AG10803 (cell line): ENCODE measurements around the gene PHF21B.

ENCODE experiments used
- DNase-seq: peaks from one replicate; pipeline ENCODE4 v3.0.0; 2010; ENCODE audit warnings: low read depth
- H3K4me3 ChIP-seq: 2 replicates; pipeline ENCODE4 v1.5.1; 2011; ENCODE audit warnings: mild to moderate bottlenecking, low read length, control low read depth
- TF ChIP-seq, protein P1 (sequence below): conservative IDR thresholded peaks from 2 replicates; pipeline ENCODE4 v1.5.1; 2011; ENCODE audit warnings: mild to moderate bottlenecking, low read length, control low read depth, inconsistent platforms

PHF21B gene

DNA sequence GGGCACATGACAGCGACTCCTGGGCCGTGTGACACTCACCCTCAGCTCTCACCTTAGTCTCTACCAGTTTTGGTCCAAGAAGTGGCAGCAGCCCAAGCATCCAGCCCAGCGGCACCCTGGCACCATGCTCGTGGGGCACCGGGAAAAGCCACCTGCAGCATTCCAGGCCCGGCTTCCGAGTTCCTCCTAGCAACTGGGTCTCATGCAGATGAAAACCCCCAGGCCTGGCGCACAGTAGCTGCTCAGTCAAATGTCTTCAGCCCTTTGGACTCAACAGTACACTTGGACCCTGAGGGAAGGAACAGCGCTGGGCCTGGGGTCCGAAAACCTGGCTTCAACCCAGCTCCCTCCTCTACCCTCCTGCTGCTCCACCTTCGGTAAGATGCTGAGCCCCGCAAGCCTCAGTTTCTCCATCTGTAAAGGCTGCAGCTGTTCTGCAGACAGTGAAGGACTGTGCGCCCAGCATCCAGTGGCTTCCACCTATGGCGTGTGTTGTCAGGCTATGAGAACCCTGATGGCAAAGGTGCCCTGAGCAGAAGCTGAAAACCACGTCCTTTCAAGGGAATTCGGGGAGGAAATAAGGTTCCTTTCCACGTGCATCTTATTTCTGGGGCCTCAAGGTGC is 66.0 kb downstream of the PHF21B start:
- TF ChIP-seq, protein P1, sequence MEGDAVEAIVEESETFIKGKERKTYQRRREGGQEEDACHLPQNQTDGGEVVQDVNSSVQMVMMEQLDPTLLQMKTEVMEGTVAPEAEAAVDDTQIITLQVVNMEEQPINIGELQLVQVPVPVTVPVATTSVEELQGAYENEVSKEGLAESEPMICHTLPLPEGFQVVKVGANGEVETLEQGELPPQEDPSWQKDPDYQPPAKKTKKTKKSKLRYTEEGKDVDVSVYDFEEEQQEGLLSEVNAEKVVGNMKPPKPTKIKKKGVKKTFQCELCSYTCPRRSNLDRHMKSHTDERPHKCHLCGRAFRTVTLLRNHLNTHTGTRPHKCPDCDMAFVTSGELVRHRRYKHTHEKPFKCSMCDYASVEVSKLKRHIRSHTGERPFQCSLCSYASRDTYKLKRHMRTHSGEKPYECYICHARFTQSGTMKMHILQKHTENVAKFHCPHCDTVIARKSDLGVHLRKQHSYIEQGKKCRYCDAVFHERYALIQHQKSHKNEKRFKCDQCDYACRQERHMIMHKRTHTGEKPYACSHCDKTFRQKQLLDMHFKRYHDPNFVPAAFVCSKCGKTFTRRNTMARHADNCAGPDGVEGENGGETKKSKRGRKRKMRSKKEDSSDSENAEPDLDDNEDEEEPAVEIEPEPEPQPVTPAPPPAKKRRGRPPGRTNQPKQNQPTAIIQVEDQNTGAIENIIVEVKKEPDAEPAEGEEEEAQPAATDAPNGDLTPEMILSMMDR: no peak
- no peak overlapping the region for H3K4me3 ChIP-seq

DNA sequence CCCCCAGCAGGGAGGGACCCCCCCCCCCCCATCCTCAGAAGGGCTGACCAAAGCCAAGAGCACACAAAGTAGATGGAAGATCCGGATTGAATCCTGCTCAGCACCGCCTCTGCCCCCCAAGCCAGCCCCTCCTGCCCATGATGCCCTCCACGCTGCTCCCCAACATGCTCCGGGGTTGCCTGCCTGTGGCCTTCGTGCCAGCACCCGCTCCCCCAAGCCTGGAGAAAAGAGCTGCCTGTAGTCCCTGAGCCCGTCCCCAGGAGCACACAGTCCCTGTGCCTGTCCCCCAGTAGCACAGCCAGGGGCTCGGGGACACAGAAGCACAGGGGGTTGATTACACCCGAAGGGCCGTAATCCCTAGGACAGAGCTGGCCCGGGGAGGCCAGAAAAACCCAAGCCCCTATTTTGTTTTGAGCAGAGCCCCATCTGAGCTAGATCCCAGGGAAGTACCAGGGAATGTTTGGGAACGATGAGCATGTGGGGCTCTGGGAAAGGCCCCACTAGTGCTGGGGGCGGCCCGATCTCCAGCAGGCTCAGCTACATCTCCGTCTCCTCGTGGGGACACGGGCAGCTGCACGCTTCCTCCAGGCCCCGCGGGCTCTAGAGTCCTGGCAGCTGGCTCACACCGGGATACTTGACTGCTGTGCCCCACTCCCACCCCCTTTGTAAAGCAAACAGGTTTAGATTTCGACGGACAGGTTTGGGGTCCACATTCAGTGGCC is 66.7 kb downstream of the PHF21B start:
- TF ChIP-seq, protein P1: no peak
- no peak overlapping the region for H3K4me3 ChIP-seq
- no peak for DNase-seq

More for the DNA sequence above, 66.0 kb downstream of the PHF21B start:
- no peak for DNase-seq

DNA sequence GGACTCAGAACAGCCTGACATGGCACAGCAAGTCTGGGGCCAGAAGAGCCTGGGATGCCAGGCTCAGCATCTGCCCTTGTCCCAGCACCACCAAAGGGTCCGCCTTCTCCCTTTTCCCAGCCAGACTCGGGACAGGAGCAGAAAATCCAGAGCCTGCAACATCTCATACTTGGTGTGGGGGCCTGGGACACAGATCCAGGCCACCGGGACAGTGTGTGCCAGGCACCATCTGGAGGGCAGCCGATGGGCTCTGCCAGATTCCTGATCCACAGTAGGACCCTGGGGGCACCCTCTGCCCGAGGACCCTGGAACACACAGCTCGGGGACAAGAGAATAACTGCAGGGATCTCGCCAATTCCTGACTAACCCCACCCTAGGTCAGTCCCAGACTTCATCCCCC is 67.7 kb downstream of the PHF21B start:
- TF ChIP-seq, protein P1: no peak
- no peak for DNase-seq
- no peak overlapping the region for H3K4me3 ChIP-seq

DNA sequence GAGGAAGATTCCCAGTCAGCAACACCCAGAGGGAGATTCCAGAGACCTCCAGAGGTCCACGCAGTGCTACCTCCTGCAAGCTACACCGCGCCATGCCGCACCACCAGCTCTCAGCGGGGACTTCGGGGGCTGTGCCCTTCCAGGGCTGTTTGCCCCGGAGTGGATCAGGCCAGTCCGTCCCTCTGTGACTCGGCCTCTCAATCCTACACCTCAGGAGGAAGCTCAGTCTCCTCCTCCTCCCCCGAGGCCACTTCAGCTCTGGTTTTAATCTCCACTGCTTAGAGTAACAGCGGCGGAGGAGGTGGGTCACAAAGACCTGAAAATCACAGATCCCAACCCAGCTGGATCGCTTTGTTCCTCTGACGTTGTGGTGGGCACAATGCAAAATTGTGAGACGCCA is 68.6 kb downstream of the PHF21B start:
- DNase-seq: no peak
- TF ChIP-seq, protein P1: no peak
- no peak overlapping the region for H3K4me3 ChIP-seq

DNA sequence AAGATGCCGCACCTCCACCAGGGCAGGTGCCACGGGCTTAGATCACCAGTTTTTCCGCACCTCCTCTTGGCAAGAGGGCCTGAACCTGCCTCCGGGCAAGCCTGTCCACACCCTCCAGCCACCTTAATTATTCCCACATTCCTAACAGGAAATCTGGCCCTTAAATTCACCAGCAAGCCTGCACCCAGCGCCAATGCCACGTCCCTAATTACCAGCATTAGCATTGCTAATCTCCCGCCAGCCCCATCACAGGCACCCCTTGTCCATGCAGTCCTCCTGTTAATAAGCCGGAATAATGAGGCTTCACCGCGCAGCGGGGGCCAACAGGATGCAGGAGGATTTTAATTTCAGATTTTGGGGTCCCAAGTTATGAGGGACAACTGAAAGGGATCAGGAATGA is 69.7 kb downstream of the PHF21B start:
- TF ChIP-seq, protein P1: no peak
- no peak for DNase-seq
- H3K4me3 ChIP-seq: no peak overlapping the region

DNA sequence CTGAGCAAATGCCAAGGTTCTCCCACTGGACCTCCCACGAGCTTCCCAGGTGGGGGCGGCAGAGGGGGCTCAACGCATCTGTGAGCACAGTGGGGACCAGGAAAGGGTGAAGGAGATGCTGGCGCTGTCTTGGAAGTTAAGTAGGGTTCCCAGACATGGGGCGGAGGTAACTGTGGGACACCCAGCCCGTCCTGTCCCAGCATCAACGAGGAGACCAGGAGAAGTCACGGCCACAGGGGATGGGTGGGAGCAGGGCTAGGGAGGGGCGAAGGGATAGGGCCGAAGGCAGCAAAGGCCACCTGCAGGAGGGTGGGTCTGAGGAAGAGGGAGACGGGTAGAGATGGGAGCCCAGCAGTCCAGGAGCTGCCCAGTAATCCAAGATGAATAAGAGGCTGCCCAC is 70.4 kb downstream of the PHF21B start:
- DNase-seq: no peak
- TF ChIP-seq, protein P1: no peak
- H3K4me3 ChIP-seq: no peak overlapping the region

DNA sequence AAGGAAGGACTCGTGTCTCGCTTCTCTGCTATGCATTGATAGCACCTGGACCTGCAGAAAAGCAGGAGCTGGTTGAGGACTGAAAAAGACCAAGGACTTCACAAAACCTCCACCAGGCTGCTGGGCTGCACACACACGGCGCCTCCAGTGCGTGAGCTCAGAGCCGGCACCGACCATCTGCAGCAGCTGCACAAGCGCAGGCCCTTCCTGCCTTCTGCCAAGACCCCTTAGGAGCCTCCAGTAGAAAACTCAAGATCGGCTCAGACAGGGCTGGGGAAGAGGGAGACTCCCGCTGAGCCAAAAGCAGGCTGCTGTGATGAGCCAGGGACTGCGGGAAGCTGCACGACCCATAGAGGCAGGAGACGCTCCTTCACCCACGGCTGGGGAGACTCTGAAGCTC is 70.9 kb downstream of the PHF21B start:
- TF ChIP-seq, protein P1: no peak
- H3K4me3 ChIP-seq: no peak overlapping the region
- no peak for DNase-seq
